GM12891 (cell line): ENCODE measurements around the gene NEURL2.
A peak's percentile ranks its signal among the peaks of the same experiment; 100 is the strongest.
"Not testable (repeated sequence)": the region's sequence is repeated elsewhere in the genome, so short reads cannot be mapped to it uniquely, and the experiment has no call there.

ENCODE experiments used
- DNase-seq: peaks from one replicate; pipeline ENCODE4 v3.0.0; 2011; ENCODE audit warnings: low spot score; ENCODE audit not compliant: insufficient read length
- FAIRE-seq: peaks from 2 replicates; lab custom pipeline; 2011; peaks lifted over from hg19 to GRCh38; lab: Jason Lieb, UNC
- PAX5 ChIP-seq: IDR thresholded peaks from 2 replicates; pipeline ENCODE4 v1.6.1; 2011; ENCODE audit warnings: low read length, moderate library complexity, mild to moderate bottlenecking; ENCODE audit not compliant: insufficient read depth, severe bottlenecking
- POLR2A ChIP-seq: IDR thresholded peaks from 2 replicates; pipeline ENCODE4 v1.6.1; 2011; ENCODE audit warnings: low read depth, low read length, control low read depth
- POLR2AphosphoS5 ChIP-seq: IDR thresholded peaks from 2 replicates; pipeline ENCODE4 v1.6.1; 2011; ENCODE audit warnings: low read depth, low read length, control low read depth
- POU2F2 ChIP-seq: IDR thresholded peaks from 2 replicates; pipeline ENCODE4 v1.6.1; 2011; ENCODE audit warnings: low read depth, mild to moderate bottlenecking, control low read depth, low read length, moderate library complexity
- SPI1 ChIP-seq: IDR thresholded peaks from 2 replicates; pipeline ENCODE4 v1.6.1; 2011; ENCODE audit warnings: low read depth, low read length, control low read depth
- TAF1 ChIP-seq: IDR thresholded peaks from 2 replicates; pipeline ENCODE4 v1.6.1; 2011; ENCODE audit warnings: low read depth, low read length, control low read depth

Gene NEURL2

DNA sequence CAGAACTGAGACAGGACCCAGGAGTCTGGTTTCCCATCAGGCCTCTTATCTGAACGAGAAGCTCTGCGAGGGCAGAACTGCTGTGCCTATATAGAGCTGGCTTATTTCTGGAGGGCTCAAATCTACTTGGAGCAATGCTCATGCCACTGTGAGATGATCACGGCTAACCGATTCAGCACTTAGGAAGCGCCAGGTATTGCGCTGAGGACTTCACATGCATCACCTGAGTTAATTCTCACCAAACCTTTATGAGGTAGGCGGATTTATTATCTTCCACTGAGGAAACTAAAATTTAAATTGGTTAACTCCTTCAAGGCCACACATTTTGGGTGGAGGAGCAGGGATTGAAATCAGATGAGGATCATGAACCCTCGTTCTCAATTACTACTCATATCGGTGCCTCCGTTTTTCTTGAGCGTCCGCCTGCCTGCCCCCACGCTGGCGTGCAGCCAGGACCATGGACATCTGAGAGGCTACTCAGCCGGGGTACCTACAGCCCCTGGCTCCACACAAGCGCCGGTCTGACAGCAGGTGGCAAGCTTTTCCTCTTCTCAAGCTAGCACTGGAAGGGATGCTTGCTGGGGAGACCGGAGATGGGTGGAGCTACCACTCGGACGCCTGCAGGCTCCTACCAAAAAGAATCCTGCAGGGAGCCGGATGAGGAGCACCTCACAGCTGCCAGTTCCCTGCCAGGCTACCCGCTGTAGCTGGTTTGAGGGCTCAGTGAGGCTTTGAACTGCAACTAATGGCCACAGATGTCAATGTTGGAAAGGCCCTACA is 42.4 kb upstream of the NEURL2 start:
- DNase-seq (peak; percentile 59), FAIRE-seq (no peak)
- TF ChIP-seq POLR2A = 0 out of 2 replicates have a peak, but pooled peaks have one; percentile 14
- peak; percentile 27; the same call in 1 of the 2 replicates for TF ChIP-seq POU2F2
- TF ChIP-seq SPI1 = no peak
- TF ChIP-seq POLR2AphosphoS5 = peak; percentile 64
- TF ChIP-seq TAF1 = 0 out of 2 replicates have a peak, but pooled peaks have one; percentile 27
- TF ChIP-seq PAX5 = no peak

DNA sequence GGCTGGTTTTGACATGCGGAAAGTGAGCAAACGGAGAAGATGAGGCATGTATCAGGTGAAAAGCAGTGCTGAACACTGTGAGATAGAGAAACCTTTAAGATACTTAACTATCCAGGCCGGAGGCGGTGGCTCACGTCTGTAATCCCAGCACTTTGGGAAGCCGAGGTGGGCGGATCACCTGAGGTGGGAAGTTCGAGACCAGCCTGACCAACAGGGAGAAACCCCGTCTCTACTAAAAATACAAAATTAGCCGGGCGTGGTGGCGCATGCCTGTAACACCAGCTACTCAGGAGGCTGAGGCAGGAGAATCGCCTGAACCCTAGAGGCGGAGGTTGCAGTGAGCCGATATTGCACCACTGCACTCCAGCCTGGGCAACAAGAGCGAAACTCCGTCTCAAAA is 40.7 kb upstream of the NEURL2 start:
- not testable (repeated sequence) for FAIRE-seq, DNase-seq

DNA sequence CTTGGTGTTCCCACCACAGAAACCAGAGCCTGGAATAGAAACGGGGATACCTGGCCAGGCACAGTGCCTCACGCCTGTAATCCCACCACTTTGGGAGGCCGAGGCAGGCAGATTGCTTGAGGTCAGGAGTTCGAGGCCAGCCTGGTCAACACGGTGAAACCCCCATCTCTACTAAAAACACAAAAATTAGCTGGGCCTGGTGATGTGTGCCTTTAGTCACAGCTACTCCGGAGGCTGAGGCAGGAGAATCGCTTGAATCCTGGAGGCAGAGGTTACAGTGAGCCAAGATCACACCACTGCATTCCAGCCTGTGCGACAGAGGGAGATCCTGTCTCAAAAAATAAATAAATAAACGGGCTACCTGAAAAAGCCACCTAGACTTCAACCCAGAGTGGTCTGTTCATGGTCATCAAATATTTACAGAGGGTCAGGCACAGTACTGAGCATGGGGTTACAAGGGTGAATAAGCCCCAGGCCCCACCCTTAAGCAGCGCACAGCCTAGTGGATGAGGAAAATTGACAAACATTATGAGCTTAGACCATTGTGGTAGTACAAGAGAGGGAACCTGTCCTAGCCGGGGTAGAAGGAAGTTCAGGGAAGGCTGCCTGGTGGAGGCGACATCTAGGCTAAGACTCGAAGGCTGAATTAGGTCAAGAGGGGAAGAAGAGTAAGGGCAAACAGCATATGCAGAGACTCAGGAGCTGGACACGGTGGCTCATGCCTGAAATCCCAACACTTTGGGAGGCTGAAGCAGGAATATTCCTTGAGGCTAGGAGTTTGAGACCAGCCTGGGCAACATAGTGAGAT is 36.3 kb upstream of the NEURL2 start:
- no peak for TF ChIP-seq POU2F2
- no peak for TF ChIP-seq POLR2AphosphoS5
- TF ChIP-seq TAF1 = no peak
- TF ChIP-seq POLR2A = no peak
- TF ChIP-seq SPI1 = no peak
- TF ChIP-seq PAX5 = no peak
- DNase-seq (no peak), FAIRE-seq (no peak)

DNA sequence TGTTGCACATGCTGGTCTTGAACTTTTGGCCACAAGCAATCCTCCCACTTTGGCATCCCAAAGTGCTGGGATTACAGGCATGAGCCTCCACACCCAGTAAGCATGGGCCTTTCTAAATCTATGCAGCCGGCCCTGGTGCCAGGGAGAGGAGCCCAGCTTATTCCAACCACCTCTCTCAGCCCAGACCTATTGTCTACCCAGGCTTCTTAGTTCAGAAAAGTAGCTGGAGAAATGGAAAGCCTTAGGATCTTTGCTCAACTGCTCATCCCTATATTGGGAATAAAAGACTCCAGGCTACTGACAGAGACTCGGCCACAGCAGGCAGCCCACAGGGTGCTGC is 35.7 kb upstream of the NEURL2 start:
- no peak for DNase-seq
- TF ChIP-seq SPI1 (no peak), POLR2A (no peak), POU2F2 (no peak), PAX5 (no peak), POLR2AphosphoS5 (no peak), TAF1 (no peak)
- FAIRE-seq = no peak

DNA sequence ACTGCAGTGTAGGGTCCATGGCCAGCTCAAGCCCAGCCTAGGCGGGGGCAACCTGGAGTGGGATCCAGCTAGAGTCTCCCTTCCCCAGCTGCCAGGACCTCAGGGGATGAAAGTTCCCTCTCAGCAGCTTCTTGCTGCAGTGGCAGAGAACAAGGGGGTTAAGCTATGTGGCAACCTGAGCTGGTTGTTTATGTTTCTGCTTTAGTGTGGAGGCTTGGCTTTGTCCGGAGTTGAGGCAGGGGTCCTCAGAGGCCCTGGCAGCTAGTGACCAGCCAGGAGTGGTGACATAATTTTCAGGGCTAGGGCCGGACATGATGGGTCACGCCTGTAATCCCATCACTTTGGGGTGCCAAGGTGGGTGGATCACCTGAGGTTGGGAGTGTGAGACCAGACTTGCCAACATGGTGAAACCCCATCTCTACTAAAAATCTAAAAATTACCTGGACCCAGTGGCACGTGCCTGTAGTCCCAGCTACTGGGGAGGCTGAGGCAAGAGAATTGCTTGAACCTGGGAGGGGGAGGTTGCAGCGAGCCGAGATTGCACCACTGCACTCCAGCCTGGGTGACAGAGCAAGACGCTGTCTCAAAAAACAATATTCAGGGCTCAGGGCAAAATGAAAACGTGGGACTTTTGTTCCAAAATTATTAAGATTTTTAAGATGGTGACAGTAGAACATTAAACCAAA is 35.0 kb upstream of the NEURL2 start:
- FAIRE-seq = no peak
- DNase-seq = no peak
- TF ChIP-seq POU2F2 = no peak
- TF ChIP-seq POLR2A = no peak
- TF ChIP-seq PAX5 = no peak
- no peak for TF ChIP-seq POLR2AphosphoS5
- no peak for TF ChIP-seq SPI1
- TF ChIP-seq TAF1 = no peak

DNA sequence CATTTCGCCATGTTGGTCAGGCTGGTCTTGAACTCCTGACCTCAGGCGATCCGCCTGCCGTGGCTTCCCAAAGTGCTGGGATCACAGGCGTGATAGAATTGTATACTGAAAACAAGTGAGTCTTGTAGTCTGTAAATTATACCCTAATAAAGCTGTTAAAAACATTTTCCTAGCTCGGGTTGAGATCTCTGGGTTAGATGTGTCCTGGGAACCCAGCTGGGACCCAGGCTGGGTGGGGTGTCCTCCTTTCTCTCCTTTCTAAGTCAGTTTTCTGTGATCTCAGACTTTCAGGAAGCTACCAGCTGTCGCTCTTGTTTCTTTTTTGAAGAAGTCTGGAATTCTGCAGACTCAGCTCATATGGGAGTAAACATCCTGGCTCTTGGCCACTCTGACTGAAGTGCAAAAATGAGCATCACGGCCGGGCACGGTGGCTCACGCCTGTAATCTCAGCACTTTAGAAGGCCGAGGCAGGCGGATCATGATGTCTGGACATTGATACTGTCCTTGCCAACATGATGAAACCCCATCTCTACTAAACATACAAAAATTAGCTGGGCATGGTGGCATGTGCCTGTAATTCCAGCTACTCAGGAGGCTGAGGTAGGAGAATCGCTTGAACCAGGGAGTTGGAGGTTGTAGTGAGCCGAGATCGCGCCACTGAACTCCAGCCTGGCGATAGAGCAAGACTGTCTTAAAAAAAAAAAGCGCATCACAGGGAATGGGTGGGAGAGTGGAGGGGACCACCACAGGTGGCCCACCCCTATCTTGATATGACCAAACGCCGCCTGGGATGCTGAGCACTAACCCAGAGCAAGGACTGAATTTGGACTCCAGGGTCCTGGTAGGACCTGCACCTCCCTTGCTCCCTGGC is 33.6 kb upstream of the NEURL2 start:
- FAIRE-seq = no peak
- TF ChIP-seq PAX5 = no peak
- TF ChIP-seq POLR2A = no peak
- TF ChIP-seq TAF1 = no peak
- TF ChIP-seq POLR2AphosphoS5 = no peak
- no peak for TF ChIP-seq POU2F2
- TF ChIP-seq SPI1 = no peak
- no peak for DNase-seq

DNA sequence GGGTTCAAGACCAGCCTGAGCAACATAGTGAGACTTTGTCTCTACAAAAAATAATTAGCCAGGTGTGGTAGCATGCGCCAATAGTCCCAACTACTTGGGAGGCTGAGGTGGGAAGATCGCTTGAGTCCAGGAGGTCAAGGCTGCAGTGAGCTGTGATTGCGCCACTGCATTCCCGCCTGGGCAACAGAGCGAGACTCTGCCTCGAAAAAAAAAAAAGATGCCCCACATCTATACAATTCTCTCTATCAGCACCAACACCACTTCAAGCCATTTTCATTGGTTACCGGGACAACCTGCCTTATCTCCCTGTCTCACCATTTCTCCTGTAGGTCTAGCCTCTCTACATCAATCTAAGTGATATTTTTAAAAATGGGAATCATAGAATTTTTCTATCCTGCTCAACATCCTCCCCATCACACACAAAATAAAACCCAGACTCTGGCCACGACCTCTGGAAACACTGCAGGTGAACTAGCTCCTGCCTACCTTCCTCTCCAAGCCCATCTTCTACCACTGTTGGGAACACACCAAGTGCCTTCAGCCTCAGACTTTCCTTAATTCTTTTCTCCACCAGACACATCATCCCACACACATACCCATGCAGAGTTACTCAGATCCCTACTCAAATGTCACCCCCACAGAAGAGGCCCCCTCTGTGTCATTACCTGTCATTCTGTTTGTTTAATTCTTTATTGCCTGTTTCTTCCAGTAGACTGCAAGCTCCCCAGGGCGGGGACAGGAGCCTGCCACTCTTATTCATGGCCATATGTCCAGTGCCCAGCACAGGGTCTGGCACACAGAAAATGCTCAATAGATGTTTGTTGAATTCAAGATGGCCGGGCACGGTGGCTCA is 30.6 kb upstream of the NEURL2 start:
- no peak for TF ChIP-seq POLR2AphosphoS5
- no peak for TF ChIP-seq SPI1
- TF ChIP-seq PAX5 = no peak
- TF ChIP-seq TAF1 = no peak
- no peak for TF ChIP-seq POLR2A
- no peak for TF ChIP-seq POU2F2
- FAIRE-seq (no peak), DNase-seq (no peak)
